HEK293 (cell line): ENCODE data around the gene TMEM164.

ENCODE experiments used
- CTCF ChIP-seq: fragments of 450-650 bp; formaldehyde crosslinking; IDR thresholded peaks from 2 replicates; pipeline ENCODE4 v1.5.1; 2016; ENCODE audit warnings: missing biosample characterization, missing genetic modification characterization
- MZF1 ChIP-seq: fragments of 450-650 bp; formaldehyde crosslinking; IDR thresholded peaks from 2 replicates; pipeline ENCODE4 v1.5.1; 2017; ENCODE audit warnings: missing biosample characterization, missing genetic modification characterization, borderline replicate concordance
- REST ChIP-seq: fragments of 450-650 bp; formaldehyde crosslinking; IDR thresholded peaks from 2 replicates; pipeline ENCODE4 v1.5.1; 2016; ENCODE audit warnings: missing biosample characterization, missing genetic modification characterization
- TCF7L2 ChIP-seq: IDR thresholded peaks from 2 replicates; pipeline ENCODE4 v1.6.1; 2011; ENCODE audit warnings: low read depth, mild to moderate bottlenecking, inconsistent platforms, low read length, moderate library complexity, borderline replicate concordance
- ZBTB49 ChIP-seq: fragments of 450-650 bp; formaldehyde crosslinking; IDR thresholded peaks from 2 replicates; pipeline ENCODE4 v1.5.1; 2016; ENCODE audit warnings: missing biosample characterization, missing genetic modification characterization, low read depth
- ZNF211 ChIP-seq: fragments of 450-650 bp; formaldehyde crosslinking; IDR thresholded peaks from 2 replicates; pipeline ENCODE4 v1.5.1; 2016; ENCODE audit warnings: low read depth, missing biosample characterization, missing genetic modification characterization
- ZNF274 ChIP-seq, 2 experiments: fragments of 200-500 bp in 1 of 2; fragments of 450-650 bp in 1 of 2; sonication (Bioruptor generic) in 1 of 2; formaldehyde crosslinking in 1 of 2; IDR thresholded peaks; 2 replicates each; pipeline versions ENCODE4 v1.5.1 to v1.6.1; 2014 to 2016; ENCODE audit warnings: borderline replicate concordance in 1 of 2, inconsistent platforms in 1 of 2, low read length in 1 of 2, missing biosample characterization in 1 of 2, missing genetic modification characterization in 1 of 2
- ZNF311 ChIP-seq: fragments of 450-650 bp; formaldehyde crosslinking; IDR thresholded peaks from 2 replicates; pipeline ENCODE4 v1.5.1; 2017; ENCODE audit warnings: missing biosample characterization, missing genetic modification characterization, borderline replicate concordance
- ZNF529 ChIP-seq: fragments of 450-650 bp; formaldehyde crosslinking; IDR thresholded peaks from 2 replicates; pipeline ENCODE4 v1.5.1; 2017; ENCODE audit warnings: missing genetic modification characterization, missing biosample characterization; ENCODE audit not compliant: insufficient replicate concordance
- ZNF768 ChIP-seq: fragments of 450-650 bp; formaldehyde crosslinking; IDR thresholded peaks from 2 replicates; pipeline ENCODE4 v1.5.1; 2018; ENCODE audit warnings: missing biosample characterization, mild to moderate bottlenecking, missing genetic modification characterization

GRCh38 chrX:110036162-110037033, 33.5 kb downstream of the TMEM164 start:
- TF ChIP-seq CTCF (tag by site-specific recombination) (no peak), REST (tag by site-specific recombination) (no peak), ZNF768 (tag by site-specific recombination) (no peak), ZBTB49 (tag by site-specific recombination) (no peak), TCF7L2 (peak; percentile 18; the same call in 1 of the 2 replicates), ZNF274 (IDR thresholded peaks at IDR 0.05; ENCODE audit: low read length) (no peak), ZNF274 (tag by site-specific recombination; IDR thresholded peaks at IDR 0.05; ENCODE audit: borderline replicate concordance) (no peak), MZF1 (tag by site-specific recombination) (no peak), ZNF529 (tag by site-specific recombination) (no peak), ZNF211 (tag by site-specific recombination) (no peak), ZNF311 (no peak)
